Measurements from ENCODE around the gene PCBP3.

- TF ChIP-seq, protein P1, sequence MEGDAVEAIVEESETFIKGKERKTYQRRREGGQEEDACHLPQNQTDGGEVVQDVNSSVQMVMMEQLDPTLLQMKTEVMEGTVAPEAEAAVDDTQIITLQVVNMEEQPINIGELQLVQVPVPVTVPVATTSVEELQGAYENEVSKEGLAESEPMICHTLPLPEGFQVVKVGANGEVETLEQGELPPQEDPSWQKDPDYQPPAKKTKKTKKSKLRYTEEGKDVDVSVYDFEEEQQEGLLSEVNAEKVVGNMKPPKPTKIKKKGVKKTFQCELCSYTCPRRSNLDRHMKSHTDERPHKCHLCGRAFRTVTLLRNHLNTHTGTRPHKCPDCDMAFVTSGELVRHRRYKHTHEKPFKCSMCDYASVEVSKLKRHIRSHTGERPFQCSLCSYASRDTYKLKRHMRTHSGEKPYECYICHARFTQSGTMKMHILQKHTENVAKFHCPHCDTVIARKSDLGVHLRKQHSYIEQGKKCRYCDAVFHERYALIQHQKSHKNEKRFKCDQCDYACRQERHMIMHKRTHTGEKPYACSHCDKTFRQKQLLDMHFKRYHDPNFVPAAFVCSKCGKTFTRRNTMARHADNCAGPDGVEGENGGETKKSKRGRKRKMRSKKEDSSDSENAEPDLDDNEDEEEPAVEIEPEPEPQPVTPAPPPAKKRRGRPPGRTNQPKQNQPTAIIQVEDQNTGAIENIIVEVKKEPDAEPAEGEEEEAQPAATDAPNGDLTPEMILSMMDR (IDR thresholded peaks at IDR 0.05) = no peak
- no peak for TF ChIP-seq POLR2A (IDR thresholded peaks at IDR 0.05)
Measured at GRCh38 chr21:45830221-45830640, 186.7 kb downstream of the PCBP3 start.
